ENCODE data around the gene TOM1L2.

DNA sequence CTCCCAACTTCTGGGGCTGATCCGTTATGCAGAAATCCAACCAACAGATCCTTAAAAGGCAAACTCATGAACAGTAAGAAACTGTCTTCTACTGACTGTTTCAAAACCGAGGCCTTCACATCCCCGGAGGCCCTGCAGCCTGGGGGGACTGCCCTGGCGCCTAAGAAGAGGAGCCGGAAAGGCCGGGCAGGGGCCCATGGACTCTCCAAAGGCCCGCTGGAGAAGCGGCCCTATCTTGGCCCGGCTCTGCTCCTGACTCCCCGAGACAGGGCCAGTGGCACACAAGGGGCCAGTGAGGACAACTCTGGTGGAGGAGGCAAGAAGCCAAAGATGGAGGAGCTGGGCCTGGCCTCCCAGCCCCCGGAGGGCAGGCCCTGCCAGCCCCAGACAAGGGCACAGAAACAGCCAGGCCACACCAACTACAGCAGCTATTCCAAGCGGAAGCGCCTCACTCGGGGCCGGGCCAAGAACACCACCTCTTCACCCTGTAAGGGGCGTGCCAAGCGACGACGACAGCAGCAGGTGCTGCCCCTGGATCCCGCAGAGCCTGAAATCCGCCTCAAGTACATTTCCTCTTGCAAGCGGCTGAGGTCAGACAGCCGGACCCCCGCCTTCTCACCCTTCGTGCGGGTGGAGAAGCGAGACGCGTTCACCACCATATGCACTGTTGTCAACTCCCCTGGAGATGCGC lies 174.9 kb downstream of the TOM1L2 start:
- no peak for TF ChIP-seq RAD21 (IDR thresholded peaks at IDR 0.05; ENCODE audit: low read depth)
- no peak for TF ChIP-seq EGR1 (IDR thresholded peaks at IDR 0.05)

Data from Ishikawa (cell line).